Left ventricle myocardium superior (tissue), 1 donor: ENCODE results near the gene PREX1. TPM values are rescaled to one million over a fixed set of nuclear protein-coding genes. Genes with fewer than 3 reads are reported as not detected.
"Not testable (repeated sequence)": the region's sequence is repeated elsewhere in the genome, so short reads cannot be mapped to it uniquely, and the experiment has no call there.

ENCODE experiments used
- ATAC-seq: fragments of 200-7000 bp; cut with Tn5 transposase; one replicate; pipeline ENCODE4 v1.9.1; 2020; ENCODE audit warnings: mild to moderate bottlenecking, moderate library complexity
- DNase-seq: peaks from one replicate; pipeline ENCODE4 v3.0.0-alpha.2; 2020
- intact Hi-C: fragments of 100-400 bp; cut with micrococcal nuclease; formaldehyde crosslinking; loops from one replicate; pipeline ENCODE4 v1.11.0; 2022
- total RNA-seq: library from RNA; stranded (reverse); fragmentation: NEBNext Ultra II Directional; extraction: Animal tissue kit (Norgen Biotek cat#: 25700); gene quantifications from one replicate; pipeline ENCODE4 v1.2.1, GENCODE V29; 2021
- donor health status: DM: no; HTN: yes; CAD: no; lungs with severe emphysema.

PREX1 gene
- total RNA-seq, 1 donor from 2014 or later = 8.3 TPM

GRCh38 chr20:48785801-48786200, 42.0 kb downstream of the PREX1 start:
- DNase-seq (no peak), ATAC-seq (no peak)
- intact Hi-C loops = no loop called here

- ATAC-seq (no peak), DNase-seq (no peak)
- intact Hi-C loops = no loop called here
Observed at GRCh38 chr20:48785256-48785655, 42.5 kb downstream of the PREX1 start.

GRCh38 chr20:48784273-48784641, 43.5 kb downstream of the PREX1 start:
- intact Hi-C loops = no loop called here
- no peak for ATAC-seq
- DNase-seq = no peak

- intact Hi-C loops = no loop called here
- DNase-seq (no peak), ATAC-seq (no peak)
Observed at GRCh38 chr20:48783533-48784272, 44.1 kb downstream of the PREX1 start.

- DNase-seq (no peak), ATAC-seq (no peak)
- intact Hi-C loops = no loop called here
Observed at GRCh38 chr20:48782901-48783308, 44.9 kb downstream of the PREX1 start.

- ATAC-seq (no peak), DNase-seq (no peak)
- intact Hi-C loops = no loop called here
Observed at GRCh38 chr20:48782053-48782452, 45.7 kb downstream of the PREX1 start.

- ATAC-seq = no peak
- DNase-seq = no peak
- intact Hi-C loops = no loop called here
Observed at GRCh38 chr20:48781634-48782033, 46.2 kb downstream of the PREX1 start.

GRCh38 chr20:48779435-48779834, 48.4 kb downstream of the PREX1 start:
- intact Hi-C loops = no loop called here
- no peak for ATAC-seq
- DNase-seq = no peak

- ATAC-seq = no peak
- intact Hi-C loops = no loop called here
- DNase-seq = no peak
Observed at GRCh38 chr20:48777821-48778220, 50.0 kb downstream of the PREX1 start.

GRCh38 chr20:48777005-48777404, 50.8 kb downstream of the PREX1 start:
- no peak for DNase-seq
- intact Hi-C loops = no loop called here
- peak; percentile 35 for ATAC-seq

GRCh38 chr20:48776306-48776705, 51.5 kb downstream of the PREX1 start:
- ATAC-seq = no peak
- no peak for DNase-seq
- intact Hi-C loops = no loop called here

GRCh38 chr20:48775545-48775944, 52.3 kb downstream of the PREX1 start:
- DNase-seq, intact Hi-C loops, ATAC-seq: not testable (repeated sequence)

GRCh38 chr20:48774696-48775095, 53.1 kb downstream of the PREX1 start:
- intact Hi-C loops = no loop called here
- ATAC-seq = no peak
- no peak for DNase-seq

GRCh38 chr20:48773837-48774418, 53.9 kb downstream of the PREX1 start:
- DNase-seq (no peak), ATAC-seq (no peak)
- intact Hi-C loops = no loop called here

- peak; percentile 76 for ATAC-seq
- DNase-seq = peak; percentile 77
- intact Hi-C loops = no loop called here
Observed at GRCh38 chr20:48772183-48772976, 55.4 kb downstream of the PREX1 start.

- DNase-seq = no peak
- intact Hi-C loops = no loop called here
- no peak for ATAC-seq
Observed at GRCh38 chr20:48771542-48771941, 56.3 kb downstream of the PREX1 start.

- no peak for ATAC-seq
Observed at GRCh38 chr20:48770700-48771442, 56.9 kb downstream of the PREX1 start.

GRCh38 chr20:48769069-48769983, 58.5 kb downstream of the PREX1 start:
- intact Hi-C loops = no loop called here
- no peak for DNase-seq
- peak; percentile 16 for ATAC-seq

More at GRCh38 chr20:48770700-48771442, 56.9 kb downstream of the PREX1 start:
- no peak for DNase-seq
- intact Hi-C loops = no loop called here
